Gastrocnemius medialis (tissue), 4 donors: Measurements from ENCODE around the gene RAB4A.

Experiments
- CTCF ChIP-seq, 5 experiments: fragments of 450-650 bp in 3 of 5; fragments of 200-600 bp in 2 of 5; sonication (generic) in 2 of 5; IDR thresholded peaks in 4 of 5; conservative IDR thresholded peaks in 1 of 5; 1 replicate in 4 of 5; 2 replicates in 1 of 5; pipeline ENCODE4 v1.5.1; 2016 to 2019; ENCODE audit warnings: antibody characterized with exemption in 5 of 5, mild to moderate bottlenecking in 3 of 5, moderate library complexity in 3 of 5
- POLR2A ChIP-seq, 2 donors: fragments of 450-650 bp; IDR thresholded peaks; one replicate each; pipeline ENCODE4 v1.6.1; 2017; ENCODE audit warnings: antibody characterized with exemption in 2 of 2, mild to moderate bottlenecking in 2 of 2, moderate library complexity in 2 of 2

GRCh38 chr1:229272164-229273158 is 1.6 kb downstream of the RAB4A start:
- TF ChIP-seq CTCF (IDR thresholded peaks at IDR 0.05 in 4 of 5, conservative IDR thresholded peaks at IDR 0.05 in 1 of 5), result no peak
- TF ChIP-seq POLR2A (IDR thresholded peaks at IDR 0.05), result no peak
